ENCODE measurements around the gene PTPRE.
"Not testable (repeated sequence)": the region's sequence is repeated elsewhere in the genome, so short reads cannot be mapped to it uniquely, and the experiment has no call there.

The PTPRE gene

GRCh38 chr10:128072941-128073645 lies 166.2 kb downstream of the PTPRE start:
- no peak for DNase-seq
- no peak for ATAC-seq

GRCh38 chr10:128073890-128074289 lies 167.0 kb downstream of the PTPRE start:
- DNase-seq: no peak
- no peak for ATAC-seq

- ATAC-seq (no peak), DNase-seq (no peak)
Observed at GRCh38 chr10:128074589-128074988, 167.7 kb downstream of the PTPRE start.

GRCh38 chr10:128077155-128077875 lies 170.4 kb downstream of the PTPRE start:
- DNase-seq: no peak
- no peak for ATAC-seq

- DNase-seq: peak; percentile 56
- peak; percentile 38 for ATAC-seq
Observed at GRCh38 chr10:128078136-128078969, 171.4 kb downstream of the PTPRE start.

- no peak for ATAC-seq
- DNase-seq: no peak
Observed at GRCh38 chr10:128080231-128080630, 173.3 kb downstream of the PTPRE start.

GRCh38 chr10:128080641-128081040 lies 173.7 kb downstream of the PTPRE start:
- no peak for DNase-seq
- no peak for ATAC-seq

GRCh38 chr10:128081222-128081621 lies 174.3 kb downstream of the PTPRE start:
- no peak for ATAC-seq

GRCh38 chr10:128081720-128082119 lies 174.8 kb downstream of the PTPRE start:
- ATAC-seq (no peak), DNase-seq (no peak)

More at GRCh38 chr10:128081222-128081621, 174.3 kb downstream of the PTPRE start:
- no peak for DNase-seq

GRCh38 chr10:128083191-128083895 lies 176.4 kb downstream of the PTPRE start:
- DNase-seq (no peak), ATAC-seq (no peak)

- no peak for ATAC-seq
- DNase-seq: no peak
Observed at GRCh38 chr10:128084364-128084763, 177.5 kb downstream of the PTPRE start.

- DNase-seq: no peak
- ATAC-seq: no peak
Observed at GRCh38 chr10:128084991-128085390, 178.1 kb downstream of the PTPRE start.

GRCh38 chr10:128086003-128086863 lies 179.3 kb downstream of the PTPRE start:
- DNase-seq: no peak
- ATAC-seq: no peak

GRCh38 chr10:128087146-128087883 lies 180.4 kb downstream of the PTPRE start:
- DNase-seq (no peak), ATAC-seq (no peak)

GRCh38 chr10:128087884-128088709 lies 181.2 kb downstream of the PTPRE start:
- DNase-seq (no peak), ATAC-seq (no peak)

- DNase-seq (no peak), ATAC-seq (no peak)
Observed at GRCh38 chr10:128091636-128092210, 184.8 kb downstream of the PTPRE start.

GRCh38 chr10:128092454-128092853 lies 185.6 kb downstream of the PTPRE start:
- DNase-seq: no peak
- no peak for ATAC-seq

GRCh38 chr10:128094596-128094995 lies 187.7 kb downstream of the PTPRE start:
- DNase-seq, ATAC-seq: not testable (repeated sequence)

Measured in stimulated activated naive CD8-positive, alpha-beta T cell treated with anti-CD3 and anti-CD28 coated beads, Interleukin-15, Interleukin-2, amounts not matched to agents 100 U/mL and 50 U/mL, for 24 hours (primary cell).